GM18526 (cell line): ENCODE measurements around the gene PPP1R3A.

Experiments used
- POLR2A ChIP-seq: IDR thresholded peaks from 3 replicates; pipeline ENCODE4 v1.6.1; 2011; ENCODE audit not compliant: insufficient read length; ENCODE audit errors: extremely low read depth

The PPP1R3A gene

GRCh38 chr7:113892818-113893217 is 26.0 kb downstream of the PPP1R3A start:
- TF ChIP-seq POLR2A, result no peak

- no peak for TF ChIP-seq POLR2A
These were observed 27.0 kb downstream of the PPP1R3A start for GRCh38 chr7:113891828-113892227.

- no peak for TF ChIP-seq POLR2A
These were observed 27.8 kb downstream of the PPP1R3A start for GRCh38 chr7:113891031-113891350.

GRCh38 chr7:113890331-113891030 is 28.3 kb downstream of the PPP1R3A start:
- TF ChIP-seq POLR2A, result no peak

- TF ChIP-seq POLR2A, result no peak
These were observed 35.7 kb downstream of the PPP1R3A start for GRCh38 chr7:113883096-113883495.

- TF ChIP-seq POLR2A, result no peak
These were observed 38.2 kb downstream of the PPP1R3A start for GRCh38 chr7:113880559-113880958.

- TF ChIP-seq POLR2A, result no peak
These were observed 40.3 kb downstream of the PPP1R3A start for GRCh38 chr7:113878394-113878992.

- TF ChIP-seq POLR2A, result no peak
These were observed 43.6 kb downstream of the PPP1R3A start for GRCh38 chr7:113875224-113875623.

GRCh38 chr7:113873554-113874151 is 45.2 kb downstream of the PPP1R3A start:
- no peak for TF ChIP-seq POLR2A

GRCh38 chr7:113872981-113873380 is 45.8 kb downstream of the PPP1R3A start:
- TF ChIP-seq POLR2A, result no peak

- no peak for TF ChIP-seq POLR2A
These were observed 51.5 kb downstream of the PPP1R3A start for GRCh38 chr7:113867325-113867724.

- no peak for TF ChIP-seq POLR2A
These were observed 62.8 kb downstream of the PPP1R3A start for GRCh38 chr7:113856010-113856409.

GRCh38 chr7:113840954-113841353 is 77.9 kb downstream of the PPP1R3A start:
- no peak for TF ChIP-seq POLR2A

GRCh38 chr7:113835367-113835766 is 83.4 kb downstream of the PPP1R3A start:
- no peak for TF ChIP-seq POLR2A

- no peak for TF ChIP-seq POLR2A
These were observed 86.5 kb downstream of the PPP1R3A start for GRCh38 chr7:113832196-113832745.

- no peak for TF ChIP-seq POLR2A
These were observed 87.3 kb downstream of the PPP1R3A start for GRCh38 chr7:113831556-113831955.
